GM19025 (cell line): ENCODE data around the gene DNAJC5G.
"Not testable (repeated sequence)": the region's sequence is repeated elsewhere in the genome, so short reads cannot be mapped to it uniquely, and the experiment has no call there.

Experiments used
- ATAC-seq: cut with Tn5 transposase; IDR thresholded peaks from one replicate; pipeline ENCODE4 v1.9.1; 2021; ENCODE audit warnings: mild to moderate bottlenecking, low read depth, moderate library complexity; ENCODE audit not compliant: unreplicated experiment

DNAJC5G gene

DNA sequence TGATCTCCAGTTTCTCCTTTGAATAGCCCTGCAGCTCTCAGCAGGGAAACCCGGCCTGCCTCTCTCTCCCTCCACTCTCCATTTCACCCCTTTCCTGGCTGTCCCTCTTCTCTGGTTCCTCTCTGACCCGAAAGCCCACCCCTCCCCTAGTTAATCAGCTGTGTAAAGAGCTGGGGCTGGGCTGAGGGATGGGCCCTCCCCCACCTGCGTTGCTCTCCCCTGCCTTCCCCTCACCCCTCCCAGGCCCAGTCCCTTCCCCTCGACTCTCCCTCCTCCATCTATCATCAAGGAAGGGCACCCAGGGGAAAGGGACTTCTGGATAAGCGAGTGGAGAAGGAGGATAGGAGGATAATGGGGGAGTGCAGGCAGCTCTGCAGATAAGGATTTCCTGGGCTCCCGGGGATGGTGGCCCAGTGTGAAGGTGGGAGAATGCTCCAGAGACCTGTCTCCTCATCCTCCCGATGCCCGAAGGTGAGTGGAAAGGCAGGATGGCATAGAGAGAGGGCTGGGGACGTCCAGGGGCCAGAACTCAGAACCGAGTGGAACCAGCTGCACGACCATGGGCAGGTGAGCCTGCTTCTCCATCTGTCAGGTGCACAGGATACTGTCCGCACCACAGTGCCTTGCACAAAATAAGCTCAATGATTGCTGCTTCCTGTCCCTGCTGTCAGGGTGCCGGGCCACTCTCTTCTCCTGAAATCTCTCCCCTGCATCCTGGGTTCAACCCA is 24.4 kb upstream of the DNAJC5G start:
- ATAC-seq: no peak

DNA sequence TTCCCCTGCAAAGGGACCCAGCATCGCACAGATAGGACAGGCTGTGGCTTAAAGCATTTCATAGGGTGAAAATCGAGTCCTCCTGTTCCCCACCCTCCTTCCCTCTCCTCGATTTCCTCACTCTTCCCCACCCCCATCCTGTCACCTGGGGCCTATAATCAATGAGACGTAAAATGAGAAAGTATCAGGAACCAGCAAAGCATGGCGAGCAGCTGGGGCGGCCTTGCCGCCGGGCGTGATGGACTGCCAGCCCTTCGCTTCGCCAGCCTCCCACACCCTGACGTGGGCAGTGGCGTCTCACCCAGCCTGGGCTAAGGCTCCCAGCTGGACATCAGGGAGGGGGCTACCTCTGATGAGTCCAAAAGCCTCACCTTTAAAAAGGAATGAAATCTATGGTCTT is 23.5 kb upstream of the DNAJC5G start:
- ATAC-seq: no peak

DNA sequence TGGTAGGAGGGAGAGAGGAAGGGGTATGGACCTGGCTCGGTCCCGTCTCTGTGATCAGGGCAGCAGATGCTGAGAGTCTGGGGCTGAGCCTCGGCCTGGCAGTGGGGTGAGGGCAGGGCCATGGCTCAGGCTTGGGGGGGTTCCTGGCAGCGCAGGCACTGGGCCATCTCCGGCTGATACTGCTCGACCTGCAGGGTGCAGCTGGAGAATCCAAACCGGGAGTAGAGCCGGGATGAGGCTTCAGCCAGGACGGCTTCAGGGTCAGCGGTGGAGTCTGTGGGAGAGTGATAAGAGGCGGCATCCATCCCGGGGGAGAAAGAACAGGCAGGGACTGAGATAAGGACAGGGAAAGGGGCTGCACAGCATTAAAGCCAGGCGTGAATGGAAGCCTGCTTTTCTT is 20.0 kb upstream of the DNAJC5G start:
- ATAC-seq: no peak

DNA sequence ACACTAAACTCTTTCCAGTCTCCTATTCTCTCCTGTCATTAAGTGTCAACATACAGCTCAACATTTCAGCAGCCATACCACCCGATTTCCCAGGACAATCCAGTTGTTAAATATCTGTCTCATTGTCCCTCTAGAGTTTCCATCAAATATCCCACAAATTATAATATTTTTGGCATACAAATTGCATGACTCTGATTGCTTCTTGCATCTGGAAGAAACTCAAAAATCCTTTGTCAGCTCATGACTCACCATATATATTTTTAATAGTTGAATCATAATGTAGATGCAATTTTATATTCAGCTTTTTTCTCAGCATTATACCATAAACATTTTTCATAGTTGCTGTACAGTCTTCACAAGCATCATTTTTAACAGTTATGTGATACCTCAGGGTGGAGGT is 19.6 kb upstream of the DNAJC5G start:
- no peak for ATAC-seq

DNA sequence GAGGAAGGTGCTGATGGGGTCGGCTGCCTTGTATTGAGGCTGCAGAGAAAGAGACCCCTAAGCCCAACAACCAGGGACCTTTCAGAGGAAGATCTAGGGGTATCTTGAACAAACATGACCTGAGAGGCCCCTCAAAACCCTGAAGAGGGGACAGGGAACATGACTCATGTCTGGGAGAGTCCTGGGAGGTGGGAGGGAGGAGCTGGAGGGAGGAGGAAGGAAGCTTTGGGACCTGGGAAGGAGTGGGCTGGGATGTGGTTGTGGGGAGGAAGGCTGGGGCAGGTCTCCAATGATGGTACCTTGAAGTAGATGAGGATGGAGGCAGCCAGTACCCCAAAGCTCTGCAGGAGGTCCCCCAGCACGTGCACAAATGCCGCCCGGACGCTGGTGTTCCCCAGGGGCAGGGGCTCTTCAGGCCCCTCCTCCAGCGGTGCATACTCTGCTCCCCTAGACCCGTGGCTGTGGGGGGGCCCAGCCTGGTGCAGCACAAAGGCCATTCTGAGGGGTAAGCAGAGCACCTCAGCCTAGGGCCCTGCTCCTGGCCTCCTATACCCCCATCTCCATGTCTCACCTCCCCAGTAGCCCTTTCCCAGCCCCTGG is 18.3 kb upstream of the DNAJC5G start:
- no peak for ATAC-seq

DNA sequence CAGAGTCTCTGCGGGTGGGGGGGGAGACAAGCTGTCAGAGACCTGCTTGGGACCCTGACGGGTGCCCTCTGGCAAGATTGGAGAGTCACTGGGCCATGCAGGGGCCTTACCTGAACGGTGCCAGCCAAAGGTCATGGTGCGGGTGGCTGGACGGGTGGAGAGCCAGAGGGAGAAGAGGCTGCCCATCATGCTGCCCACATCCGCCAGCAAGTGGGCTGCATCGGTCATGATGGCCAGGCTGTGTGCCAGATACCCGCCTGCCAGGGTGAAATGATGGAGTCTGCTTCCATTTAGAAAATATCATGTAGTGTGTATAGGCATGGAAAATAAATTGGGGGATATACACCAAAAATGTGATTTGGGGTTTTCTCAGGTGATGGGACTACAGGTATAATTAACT is 17.2 kb upstream of the DNAJC5G start:
- no peak for ATAC-seq

DNA sequence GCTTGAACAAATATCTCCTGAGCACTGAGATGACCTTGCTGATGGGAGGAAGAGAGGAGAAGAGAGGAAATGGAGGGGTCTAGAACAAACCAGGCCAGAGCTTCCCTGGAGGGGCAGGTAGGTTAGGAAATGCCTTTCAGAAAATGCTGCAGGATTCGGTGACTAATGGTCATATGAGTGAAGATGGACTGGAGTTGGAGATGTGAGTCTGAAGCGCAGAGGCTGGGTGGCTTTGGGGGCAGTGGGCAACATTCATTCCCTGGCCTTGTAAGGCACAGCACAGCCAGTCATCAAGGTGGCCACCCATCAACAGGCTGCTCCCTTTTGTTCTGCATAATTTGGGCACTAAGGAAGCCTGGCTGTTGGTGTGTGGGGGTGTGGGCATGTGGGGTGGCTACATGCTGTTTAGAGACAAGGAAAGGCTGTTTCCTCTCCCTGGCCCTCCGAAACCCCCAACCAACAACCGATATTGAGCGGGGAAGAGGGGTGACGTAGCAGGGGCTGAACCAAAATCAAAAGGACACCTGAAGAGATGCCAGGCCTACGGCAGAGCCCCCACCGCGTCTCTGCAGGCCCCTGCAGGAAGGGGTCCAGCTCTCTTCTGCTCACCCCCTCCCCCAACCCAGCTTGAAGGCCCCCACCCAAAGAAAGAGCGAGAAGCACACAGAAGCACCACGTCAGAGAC is 13.8 kb upstream of the DNAJC5G start:
- ATAC-seq: no peak

DNA sequence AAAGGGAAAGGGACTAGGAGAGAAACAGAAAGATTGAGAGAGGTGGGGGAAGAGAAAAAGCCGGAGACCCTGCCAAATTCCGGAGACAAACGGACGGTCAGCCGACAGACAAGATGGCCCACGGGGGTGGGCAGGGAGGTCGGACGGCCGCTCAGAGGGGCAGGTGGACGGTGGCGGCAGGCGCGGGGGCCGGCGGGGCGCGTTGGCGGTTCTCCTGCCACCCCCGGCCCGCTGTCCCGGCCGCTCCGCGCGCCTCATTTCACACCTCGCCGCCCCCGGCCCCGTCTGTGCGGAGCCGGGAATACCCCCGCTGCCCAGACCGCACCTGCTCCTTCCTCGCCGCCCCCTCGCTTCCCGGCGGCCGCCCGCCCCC is 13.3 kb upstream of the DNAJC5G start:
- no peak for ATAC-seq

DNA sequence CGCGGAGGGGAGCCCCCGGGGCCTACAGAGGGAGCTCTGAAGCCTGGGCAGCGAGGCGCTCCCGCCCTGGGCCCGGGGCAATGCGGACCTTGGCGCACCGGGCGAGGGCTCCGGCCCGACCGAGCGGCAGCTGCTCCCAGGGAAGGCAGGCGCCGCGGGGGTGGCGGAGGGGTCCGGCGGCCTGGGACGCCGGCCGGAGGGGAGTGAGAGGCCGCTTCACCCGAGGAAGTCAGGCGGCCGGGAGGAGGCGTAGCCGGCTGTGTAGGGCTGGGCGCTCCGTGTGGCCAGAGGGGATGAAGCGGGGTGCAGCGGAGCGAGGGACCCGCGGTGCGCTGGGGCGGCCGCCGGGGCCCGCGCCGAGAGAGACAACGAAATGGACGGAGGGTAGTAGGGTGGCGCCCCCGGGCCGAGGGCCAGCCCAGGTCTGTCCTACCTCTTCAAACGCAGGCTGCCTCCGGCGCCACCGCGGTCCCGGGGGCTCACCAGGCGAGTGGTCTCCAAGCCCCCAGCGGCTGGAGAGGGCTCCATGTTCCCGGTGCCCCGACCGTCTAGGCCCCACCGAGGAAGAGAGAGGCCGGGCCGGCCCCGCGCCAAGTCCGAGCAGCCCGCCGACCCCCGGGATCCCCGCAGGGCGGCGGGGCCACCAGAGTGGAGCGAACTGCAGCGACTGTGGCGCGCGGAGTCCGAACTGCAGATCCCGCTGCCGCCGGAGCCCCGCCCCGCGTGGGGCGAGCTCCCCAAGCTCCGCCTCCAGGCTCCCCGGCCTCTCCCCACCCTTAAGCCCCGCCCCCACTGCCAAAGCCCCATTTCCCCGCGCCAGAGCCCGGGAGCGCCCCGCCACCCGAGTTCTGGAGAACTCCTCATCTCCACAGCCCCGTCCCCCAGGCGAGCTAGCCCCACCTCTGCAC is 12.6 kb upstream of the DNAJC5G start, which contains the start of gene SLC30A3:
Gene SLC30A3, minus strand, starts transcription at position 669 of the 908 bp plus-strand sequence. Its CDS starts 141 bp downstream, at position 528.
- ATAC-seq: no peak

DNA sequence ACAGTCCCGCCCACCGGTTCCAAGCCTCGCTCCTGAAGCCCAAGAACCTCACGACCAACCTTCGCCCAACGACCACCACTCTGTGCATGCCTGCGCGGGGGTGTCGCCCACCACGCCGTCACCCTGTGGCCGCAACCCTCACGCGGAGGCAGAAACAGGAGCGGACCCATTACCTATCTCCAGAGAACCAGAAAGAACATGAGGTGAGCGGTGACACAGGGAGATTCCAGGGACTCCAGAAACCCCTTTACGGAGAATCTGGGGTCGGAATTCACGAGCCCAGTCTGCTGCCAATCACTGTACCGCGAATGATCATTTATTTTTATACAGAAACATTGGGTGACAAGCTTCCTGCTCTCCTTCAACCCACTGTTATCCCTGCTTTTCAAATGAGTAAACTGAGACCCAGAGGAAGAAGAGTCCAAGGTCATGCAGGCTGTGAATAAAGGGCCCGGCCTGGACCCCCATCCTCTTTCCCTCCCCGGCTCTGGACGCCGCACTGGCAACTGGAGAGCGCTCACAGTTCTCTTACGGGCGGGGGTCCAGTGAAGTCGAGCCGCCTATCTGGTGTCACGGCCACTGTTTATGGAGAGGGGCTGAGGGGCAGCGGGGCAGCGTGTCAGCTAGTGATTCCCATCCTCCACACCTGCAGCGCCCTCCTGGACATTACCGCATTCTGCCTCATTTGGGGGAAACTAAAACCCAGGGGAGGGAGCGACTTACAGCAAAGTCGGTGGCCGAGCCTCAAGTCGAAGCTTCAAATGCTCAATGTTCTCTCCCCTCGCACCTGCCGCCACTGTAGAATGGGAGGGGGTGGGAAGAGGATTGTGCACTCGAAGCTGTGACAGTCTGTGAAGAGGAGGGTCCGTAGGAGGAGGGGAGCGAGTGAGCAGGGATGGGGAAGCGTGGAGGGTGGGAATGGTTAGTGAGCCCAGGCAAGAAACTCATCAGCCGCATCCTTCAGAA is 11.7 kb upstream of the DNAJC5G start:
- ATAC-seq: no peak

DNA sequence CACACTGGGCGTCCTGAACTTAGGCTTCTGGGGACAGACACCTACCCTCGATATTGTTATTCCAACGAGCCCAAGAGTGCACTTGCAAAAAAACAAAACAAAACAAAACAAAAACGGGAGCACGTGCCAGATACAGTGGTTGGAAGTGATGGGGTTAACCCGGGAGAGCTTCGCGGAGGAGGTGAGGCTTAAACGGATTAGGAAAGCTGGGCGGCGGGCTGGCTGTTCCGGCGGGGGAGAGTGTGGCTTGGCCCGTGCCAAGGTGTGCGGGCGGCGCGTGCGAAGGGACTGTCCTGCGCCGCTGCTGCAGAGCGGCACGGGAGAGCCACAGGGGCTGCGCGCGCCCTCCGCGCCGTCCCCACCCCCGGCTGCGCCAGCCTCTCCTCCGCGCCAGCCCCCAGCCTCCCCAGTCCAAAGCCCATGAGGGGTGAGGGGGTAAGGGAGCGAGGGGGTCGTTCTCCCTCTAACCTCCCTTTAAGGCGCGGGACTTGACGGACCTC is 10.9 kb upstream of the DNAJC5G start:
- ATAC-seq: no peak

DNA sequence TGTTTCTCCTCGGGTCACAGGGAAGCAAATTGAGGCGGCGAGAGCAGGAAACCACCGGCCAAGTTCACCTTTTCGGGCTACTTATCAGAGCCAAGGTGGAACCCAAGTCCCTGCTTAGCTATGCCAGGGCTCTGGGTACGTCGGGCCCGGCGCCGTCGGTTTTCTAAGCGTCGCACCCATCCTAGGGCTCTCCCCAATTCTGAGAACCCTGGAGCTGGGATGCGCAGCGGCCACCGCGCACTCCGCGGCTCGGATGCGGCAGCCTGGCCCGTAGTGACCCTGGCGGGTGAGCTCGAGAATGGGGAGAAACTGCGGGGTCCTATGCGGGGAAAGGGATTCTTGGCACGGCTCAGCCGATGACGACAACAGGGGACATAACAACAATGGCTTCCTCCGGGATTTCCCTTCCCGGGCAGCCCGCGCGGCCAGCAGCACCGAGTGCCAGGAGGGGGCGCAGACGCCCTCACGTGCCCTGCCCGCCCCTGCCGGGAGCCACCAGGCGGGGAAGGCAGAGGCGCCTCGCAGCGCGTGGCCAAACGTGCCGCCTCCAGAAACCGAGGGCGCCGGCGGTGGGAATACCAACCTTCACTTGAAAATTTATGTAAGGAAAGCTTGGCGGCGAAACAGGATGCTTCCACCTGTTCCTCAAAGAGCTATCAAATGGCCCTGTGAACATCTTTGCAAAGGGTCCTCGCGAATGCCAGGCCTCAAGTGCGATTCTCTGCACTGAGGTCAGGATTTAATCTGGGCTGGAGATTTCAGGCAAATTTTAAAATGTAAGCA is 10.3 kb upstream of the DNAJC5G start:
- no peak for ATAC-seq

DNA sequence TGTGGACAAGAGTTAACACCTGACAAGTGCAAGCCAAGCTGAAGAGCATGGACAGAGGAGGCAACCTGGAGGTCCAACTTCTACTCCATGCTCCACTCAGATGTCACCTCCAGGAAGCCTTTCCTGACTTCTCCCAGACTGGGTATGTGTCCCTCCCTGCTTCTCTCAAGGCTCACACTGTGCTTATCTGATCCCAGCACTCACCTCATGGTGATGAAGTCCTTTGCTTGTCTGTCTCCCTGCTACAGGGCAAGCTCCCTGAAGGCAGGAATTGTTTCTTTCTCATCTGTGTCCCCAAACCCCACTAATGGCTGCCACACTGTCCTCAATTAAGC is 9.7 kb upstream of the DNAJC5G start:
- no peak for ATAC-seq

DNA sequence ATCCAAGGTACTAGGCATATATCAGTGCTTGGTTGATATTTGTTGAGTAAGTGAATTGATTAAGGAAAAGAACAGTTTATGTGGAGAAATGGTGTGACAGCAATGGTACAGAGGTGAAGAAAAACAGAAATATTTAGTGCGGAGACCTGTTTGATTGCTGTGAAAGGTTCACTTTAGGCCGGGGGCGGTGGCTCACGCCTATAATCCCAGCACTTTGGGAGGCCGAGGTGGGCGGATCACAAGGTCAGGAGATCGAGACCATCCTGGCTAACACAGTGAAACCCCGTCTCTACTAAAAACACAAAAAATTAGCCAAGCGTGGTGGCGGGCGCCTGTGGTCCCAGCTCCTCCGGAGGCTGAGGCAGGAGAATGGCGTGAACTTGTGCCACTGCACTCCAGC is 6.9 kb upstream of the DNAJC5G start:
- ATAC-seq: not testable (repeated sequence)

DNA sequence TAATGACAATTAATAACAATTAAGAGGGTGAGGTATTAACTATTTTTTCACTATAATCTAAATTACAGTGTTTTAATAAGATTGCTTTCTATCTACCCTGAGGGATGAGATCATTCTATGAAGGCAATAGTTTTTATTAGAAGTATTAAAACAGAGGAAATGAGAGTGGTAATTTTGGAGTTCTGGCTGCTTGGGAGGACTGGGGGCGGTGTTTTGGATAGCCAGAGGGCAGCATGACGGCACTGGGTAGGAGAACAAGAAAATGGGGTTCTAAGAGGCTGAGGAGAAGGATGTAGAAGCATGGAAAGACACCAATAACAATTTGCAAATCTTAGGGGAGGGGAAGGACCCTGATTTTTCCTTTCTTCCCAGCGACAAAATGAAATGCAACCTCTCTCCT is 5.1 kb upstream of the DNAJC5G start:
- no peak for ATAC-seq

DNA sequence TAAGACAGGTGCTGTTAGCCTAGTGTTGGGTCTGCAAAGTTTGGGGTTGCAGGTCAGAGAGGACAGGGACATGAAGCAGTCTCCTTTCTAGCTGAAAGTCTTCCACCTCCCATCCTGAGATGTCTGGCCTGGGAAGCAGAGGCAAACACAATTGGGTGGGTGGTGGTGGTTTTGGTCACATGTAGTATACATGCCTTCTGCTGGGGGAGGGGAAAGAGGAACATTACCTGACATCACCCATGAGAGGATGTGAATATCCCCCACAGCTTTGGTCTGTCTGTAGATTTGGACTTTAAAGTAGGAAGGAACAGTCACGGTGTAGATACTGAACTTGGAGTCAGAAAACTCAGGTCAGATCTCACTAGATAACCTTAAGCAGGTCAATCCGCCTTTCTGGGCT is 4.6 kb upstream of the DNAJC5G start:
- ATAC-seq: no peak

DNA sequence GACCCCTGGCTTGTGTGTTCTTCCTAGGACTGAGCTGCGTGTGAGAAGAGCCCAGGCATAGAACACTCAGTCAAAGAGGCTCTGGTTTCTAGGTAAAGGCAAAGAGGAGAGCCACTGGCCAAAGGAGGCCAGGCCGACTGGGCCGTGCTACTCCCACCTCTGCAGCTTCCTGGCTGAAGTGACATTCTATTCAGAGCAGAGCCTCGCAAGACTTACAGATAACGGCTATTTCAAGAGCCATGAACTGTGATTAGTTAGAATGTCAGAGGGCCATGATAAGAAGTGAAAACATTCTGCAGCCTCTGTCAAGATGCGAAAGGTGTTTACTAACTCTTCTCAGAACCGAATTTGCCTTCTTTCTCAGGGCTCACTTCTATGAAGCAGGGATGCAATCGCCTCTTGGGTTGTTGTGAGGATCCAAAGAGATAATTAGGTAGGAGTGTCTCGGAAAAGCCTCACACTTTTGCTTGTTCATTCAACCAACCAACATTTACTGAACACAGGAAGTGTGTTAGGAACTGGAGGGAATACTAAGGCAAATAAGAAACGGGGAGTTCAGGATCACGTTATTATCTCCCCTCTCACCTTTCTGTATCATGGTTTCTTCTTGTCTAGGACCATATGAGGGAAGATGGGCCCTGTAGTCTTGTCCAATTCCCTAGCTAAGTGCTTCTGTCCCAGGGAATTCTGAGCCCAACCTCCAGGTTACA is 3.4 kb upstream of the DNAJC5G start:
- no peak for ATAC-seq
